H9 (cell line): ENCODE data around the gene DLG1. TPM values are rescaled to one million over a fixed set of nuclear protein-coding genes. Genes with fewer than 3 reads are reported as not detected.

Experiments used
- DNase-seq: peaks from one replicate; pipeline ENCODE4 v3.0.0-alpha.2; 2017
- H2AFZ ChIP-seq: one replicate; pipeline ENCODE4 v1.6.1; 2013; ENCODE audit warnings: mild to moderate bottlenecking, low read length, control low read depth, moderate library complexity
- H2AK5ac ChIP-seq: 2 replicates; pipeline ENCODE4 v1.6.1; 2013; ENCODE audit warnings: low read length, control low read depth, mixed read lengths; ENCODE audit not compliant: insufficient read length
- H2BK120ac ChIP-seq: one replicate; pipeline ENCODE4 v1.6.1; 2013; ENCODE audit warnings: low read depth, mild to moderate bottlenecking, low read length, control low read depth, inconsistent platforms; ENCODE audit not compliant: poor library complexity, severe bottlenecking
- H2BK12ac ChIP-seq: 2 replicates; pipeline ENCODE4 v1.6.1; 2013; ENCODE audit warnings: low read length, control low read depth, mixed read lengths, low read depth; ENCODE audit not compliant: insufficient read length
- H2BK15ac ChIP-seq: 2 replicates; pipeline ENCODE4 v1.6.1; 2013; ENCODE audit warnings: low read depth, low read length, control low read depth
- H2BK20ac ChIP-seq: one replicate; pipeline ENCODE4 v1.6.1; 2013; ENCODE audit warnings: low read depth, mild to moderate bottlenecking, low read length, control low read depth, inconsistent platforms; ENCODE audit not compliant: poor library complexity, severe bottlenecking
- H2BK5ac ChIP-seq: 2 replicates; pipeline ENCODE4 v1.6.1; 2013; ENCODE audit warnings: low read length, control low read depth, mixed read lengths; ENCODE audit not compliant: insufficient read length
- H3K14ac ChIP-seq: 2 replicates; pipeline ENCODE4 v1.6.1; 2013; ENCODE audit warnings: low read length, control low read depth; ENCODE audit not compliant: insufficient read depth
- H3K18ac ChIP-seq: 2 replicates; pipeline ENCODE4 v1.6.1; 2013; ENCODE audit warnings: low read depth, mild to moderate bottlenecking, mixed read lengths, low read length, control low read depth; ENCODE audit not compliant: insufficient read length
- H3K23ac ChIP-seq: 2 replicates; pipeline ENCODE4 v1.6.1; 2013; ENCODE audit warnings: low read length, control low read depth, mixed read lengths, low read depth; ENCODE audit not compliant: insufficient read length
- H3K23me2 ChIP-seq: 2 replicates; pipeline ENCODE4 v1.6.1; 2013; ENCODE audit warnings: low read depth, mild to moderate bottlenecking, mixed read lengths, low read length, control low read depth; ENCODE audit not compliant: insufficient read length, poor library complexity, severe bottlenecking
- H3K27ac ChIP-seq: 2 replicates; pipeline ENCODE4 v1.5.1; 2013; ENCODE audit warnings: low read length, control low read depth, mixed read lengths, low read depth; ENCODE audit not compliant: insufficient read length
- H3K27me3 ChIP-seq: 2 replicates; pipeline ENCODE4 v1.6.1; 2013; ENCODE audit warnings: low read length, control low read depth, inconsistent platforms; ENCODE audit not compliant: insufficient read depth
- H3K4ac ChIP-seq: 2 replicates; pipeline ENCODE4 v1.6.1; 2013; ENCODE audit warnings: low read depth, mild to moderate bottlenecking, control low read depth, inconsistent platforms, low read length, moderate library complexity
- H3K4me1 ChIP-seq: 2 replicates; pipeline ENCODE4 v1.6.1; 2013; ENCODE audit warnings: low read length, control low read depth, inconsistent platforms; ENCODE audit not compliant: insufficient read depth
- H3K4me2 ChIP-seq: 2 replicates; pipeline ENCODE4 v1.6.1; 2013; ENCODE audit warnings: low read length, control low read depth, mixed read lengths; ENCODE audit not compliant: insufficient read length, insufficient read depth
- H3K56ac ChIP-seq: 2 replicates; pipeline ENCODE4 v1.6.1; 2013; ENCODE audit warnings: low read depth, mild to moderate bottlenecking, mixed read lengths, low read length, control low read depth; ENCODE audit not compliant: insufficient read length
- H3K79me1 ChIP-seq: 2 replicates; pipeline ENCODE4 v1.6.1; 2013; ENCODE audit warnings: low read depth, mild to moderate bottlenecking, moderate library complexity, low read length, control low read depth, inconsistent platforms; ENCODE audit not compliant: insufficient read depth, poor library complexity, severe bottlenecking
- H3K79me2 ChIP-seq: 2 replicates; pipeline ENCODE4 v1.6.1; 2013; ENCODE audit warnings: low read length, control low read depth, inconsistent platforms; ENCODE audit not compliant: insufficient read depth
- H3K9ac ChIP-seq: 2 replicates; pipeline ENCODE4 v1.6.1; 2013; ENCODE audit warnings: low read length, control low read depth, mixed read lengths; ENCODE audit not compliant: insufficient read length; ENCODE audit errors: extremely low read depth
- H3K9me3 ChIP-seq: one replicate; pipeline ENCODE4 v1.6.1; 2013; ENCODE audit warnings: low read depth, low read length, inconsistent platforms; ENCODE audit not compliant: control insufficient read depth
- H3T11ph ChIP-seq: one replicate; pipeline ENCODE4 v1.6.1; 2013; ENCODE audit warnings: mild to moderate bottlenecking, low read length, control low read depth, inconsistent platforms
- H4K20me1 ChIP-seq: one replicate; pipeline ENCODE4 v1.6.1; 2013; ENCODE audit not compliant: control insufficient read depth, insufficient read length, insufficient read depth
- H4K5ac ChIP-seq: 2 replicates; pipeline ENCODE4 v1.6.1; 2013; ENCODE audit warnings: low read depth, mild to moderate bottlenecking, mixed read lengths, low read length, control low read depth; ENCODE audit not compliant: insufficient read length
- H4K8ac ChIP-seq: replicated peaks from 2 replicates; pipeline ENCODE4 v1.6.1; 2013; ENCODE audit warnings: low read length, control low read depth, mixed read lengths, low read depth; ENCODE audit not compliant: insufficient read length
- H4K91ac ChIP-seq: 2 replicates; pipeline ENCODE4 v1.6.1; 2013; ENCODE audit warnings: low read depth, mild to moderate bottlenecking, moderate library complexity, mixed read lengths, low read length, control low read depth; ENCODE audit not compliant: insufficient read length
- H3K27ac Mint-ChIP-seq, 3 experiments: 2 replicates in 2 of 3; 3 replicates in 1 of 3; pipeline ENCODE4 v1.8.0; 2020 to 2021; ENCODE audit warnings: mixed read lengths in 3 of 3, mild to moderate bottlenecking in 1 of 3, moderate library complexity in 1 of 3
- H3K27me3 Mint-ChIP-seq: 2 replicates; pipeline ENCODE4 v1.8.0; 2021; ENCODE audit warnings: low read depth, mild to moderate bottlenecking, moderate library complexity, mixed read lengths
- H3K36me3 Mint-ChIP-seq, 3 experiments: 2 replicates in 2 of 3; 3 replicates in 1 of 3; pipeline ENCODE4 v1.8.0; 2020 to 2021; ENCODE audit warnings: low read depth in 3 of 3, mixed read lengths in 3 of 3; ENCODE audit not compliant: insufficient read depth in 1 of 3
- H3K4me1 Mint-ChIP-seq, 2 experiments: 2 replicates each; pipeline ENCODE4 v1.8.0; 2020; ENCODE audit warnings: mixed read lengths in 2 of 2
- H3K4me3 Mint-ChIP-seq, 2 experiments: 2 replicates in 1 of 2; 3 replicates in 1 of 2; pipeline ENCODE4 v1.8.0; 2020 to 2021; ENCODE audit warnings: mild to moderate bottlenecking in 2 of 2, mixed read lengths in 2 of 2, moderate library complexity in 1 of 2
- H3K9me3 Mint-ChIP-seq, 2 experiments: 2 replicates in 1 of 2; 3 replicates in 1 of 2; pipeline ENCODE4 v1.8.0; 2020; ENCODE audit warnings: mild to moderate bottlenecking in 2 of 2, mixed read lengths in 2 of 2, moderate library complexity in 1 of 2
- CTCF ChIP-seq: fragments of 200-600 bp; sonication (generic); conservative IDR thresholded peaks from 3 replicates; pipeline ENCODE4 v1.8.0; 2021; ENCODE audit warnings: antibody characterized with exemption, mild to moderate bottlenecking
- WGBS: extraction: QIAGEN DNeasy Blood & Tissue Kit; methylation state at CpG from one replicate; pipeline ENCODE4 v1.1.7; 2013; ENCODE audit warnings: missing lambda C conversion rate, low lambda C conversion rate, mixed read lengths; ENCODE audit not compliant: insufficient read length; ENCODE audit errors: extremely low coverage; 5-methylcytosine and 5-hydroxymethylcytosine counted together
- total RNA-seq: library from RNA; stranded (reverse); gene quantifications from 2 replicates; pipeline ENCODE4 v1.2.1, GENCODE V29; 2021

DLG1 gene
- total RNA-seq, 1 experiment from 2014 or later: 84.1 TPM

- peaks cover 27% of the 10 kb centered on the region for H3K27me3 Mint-ChIP-seq
Measured at GRCh38 chr3:197006860-197007259, 291.6 kb downstream of the DLG1 start.

More at GRCh38 chr3:197006860-197007259, 291.6 kb downstream of the DLG1 start:
- peaks cover 7% of the 10 kb centered on the region; the same call in 1 of the 2 replicates for H3K27me3 ChIP-seq
- Mint-ChIP-seq H3K9me3 (peaks cover 0 to 3% of the 10 kb centered on the region in 2 experiments; a peak in 2 of 5 replicates), H3K27ac (no peak overlapping the region), H3K4me3 (no peak overlapping the region), H3K36me3 (peaks cover 3 to 13% (median 6%) of the 10 kb centered on the region in 3 experiments; a peak in 5 of 7 replicates), H3K4me1 (peaks cover 15 to 16% of the 10 kb centered on the region in 2 experiments)
- H3K4me2 ChIP-seq: no peak overlapping the region
- H3T11ph ChIP-seq: no peak overlapping the region
- no peak overlapping the region for H3K9ac ChIP-seq
- H3K79me1 ChIP-seq: no peaks in the 10 kb centered on the region
- no peak overlapping the region for H2AFZ ChIP-seq
- no peak overlapping the region for H2BK120ac ChIP-seq
- H4K8ac ChIP-seq: no peak overlapping the region
- H2BK12ac ChIP-seq: no peak overlapping the region
- H2BK5ac ChIP-seq: no peak overlapping the region
- H3K4me1 ChIP-seq: 0 out of 2 replicates have a peak, but pooled peaks cover 6% of the 10 kb centered on the region
- no CpG with 5 or more reads among the region's 5 CpGs for WGBS
- no peak for TF ChIP-seq CTCF
- no peak overlapping the region for H3K27ac ChIP-seq
- DNase-seq: no peak
- no peak overlapping the region for H2AK5ac ChIP-seq
- no peak overlapping the region for H3K4ac ChIP-seq
- H2BK15ac ChIP-seq: no peak overlapping the region
- H3K9me3 ChIP-seq: no peaks in the 10 kb centered on the region
- H4K5ac ChIP-seq: no peak overlapping the region
- H4K20me1 ChIP-seq: no peaks in the 10 kb centered on the region
- H4K91ac ChIP-seq: no peak overlapping the region
- no peak overlapping the region for H2BK20ac ChIP-seq
- peaks cover 4% of the 10 kb centered on the region for H3K23me2 ChIP-seq
- no peak overlapping the region for H3K14ac ChIP-seq
- H3K56ac ChIP-seq: no peak overlapping the region
- no peaks in the 10 kb centered on the region for H3K79me2 ChIP-seq
- H3K18ac ChIP-seq: no peak overlapping the region
- H3K23ac ChIP-seq: no peak overlapping the region
